HEK293 (cell line): Measurements from ENCODE around the gene ZCWPW1.

Source experiments
- CTCF ChIA-PET: fragments of 350-600 bp; formaldehyde crosslinking; extraction: SDS; loops from one replicate; lab custom pipeline; 2021; ENCODE audit warnings: antibody characterized with exemption; lab: Yijun Ruan, JAX
- POLR2A ChIA-PET: fragments of 300-600 bp; formaldehyde crosslinking; extraction: SDS; loops from one replicate; lab custom pipeline; 2020; ENCODE audit warnings: antibody characterized with exemption, inconsistent platforms; lab: Yijun Ruan, JAX
- H3K27ac ChIP-seq: fragments of 200-500 bp; sonication (Bioruptor generic); 2 replicates; pipeline ENCODE4 v1.5.1; 2014; ENCODE audit warnings: low read depth, low read length, control low read depth, inconsistent platforms; ENCODE audit errors: extremely low read depth
- H3K36me3 ChIP-seq, 2 experiments: fragments of 200-500 bp in 1 of 2; sonication (Bioruptor generic) in 1 of 2; 1 replicate in 1 of 2; 2 replicates in 1 of 2; pipeline ENCODE4 v1.5.1; 2014 to 2017; ENCODE audit warnings: inconsistent platforms in 2 of 2, low read length in 2 of 2; ENCODE audit not compliant: control insufficient read depth in 2 of 2, insufficient read depth in 1 of 2
- H3K4me1 ChIP-seq: fragments of 200-500 bp; sonication (Bioruptor generic); 2 replicates; pipeline ENCODE4 v1.5.1; 2014; ENCODE audit warnings: mild to moderate bottlenecking, low read length, inconsistent platforms; ENCODE audit not compliant: control insufficient read depth, insufficient read depth
- H3K4me3 ChIP-seq: 2 replicates; pipeline ENCODE4 v1.5.1; 2011; ENCODE audit warnings: low read depth, mild to moderate bottlenecking, control low read depth, low read length, moderate library complexity
- H3K9me3 ChIP-seq: fragments of 200-500 bp; sonication (Bioruptor generic); 2 replicates; pipeline ENCODE4 v1.5.1; 2014; ENCODE audit warnings: low read depth, low read length, inconsistent platforms; ENCODE audit not compliant: control insufficient read depth, insufficient read depth
- KLF16 ChIP-seq: fragments of 450-650 bp; formaldehyde crosslinking; IDR thresholded peaks from 2 replicates; pipeline ENCODE4 v1.5.1; 2017; ENCODE audit warnings: missing biosample characterization, missing genetic modification characterization
- MEIS1 ChIP-seq: sonication (generic); formaldehyde crosslinking; IDR thresholded peaks from 2 replicates; pipeline ENCODE4 v1.8.1; 2022; ENCODE audit warnings: missing genetic modification reagents, mild to moderate bottlenecking, borderline replicate concordance
- RBAK ChIP-seq: fragments of 450-650 bp; formaldehyde crosslinking; IDR thresholded peaks from 2 replicates; pipeline ENCODE4 v1.5.1; 2016; ENCODE audit warnings: missing biosample characterization, missing genetic modification characterization
- SCRT2 ChIP-seq: fragments of 450-650 bp; formaldehyde crosslinking; IDR thresholded peaks from 2 replicates; pipeline ENCODE4 v1.5.1; 2016; ENCODE audit warnings: missing biosample characterization, missing genetic modification characterization
- ZBTB17 ChIP-seq: fragments of 450-650 bp; formaldehyde crosslinking; IDR thresholded peaks from 2 replicates; pipeline ENCODE4 v1.5.1; 2016; ENCODE audit warnings: missing biosample characterization, missing genetic modification characterization
- ZBTB21 ChIP-seq: fragments of 450-650 bp; formaldehyde crosslinking; IDR thresholded peaks from 2 replicates; pipeline ENCODE4 v1.5.1; 2017; ENCODE audit warnings: missing biosample characterization, missing genetic modification characterization
- ZFP69B ChIP-seq: fragments of 450-650 bp; formaldehyde crosslinking; IDR thresholded peaks from 2 replicates; pipeline ENCODE4 v1.5.1; 2016; ENCODE audit warnings: missing biosample characterization, missing genetic modification characterization
- ZNF184 ChIP-seq: fragments of 450-650 bp; IDR thresholded peaks from 2 replicates; pipeline ENCODE4 v1.5.1; 2018; ENCODE audit warnings: missing biosample characterization, mild to moderate bottlenecking, missing genetic modification characterization
- ZNF221 ChIP-seq: fragments of 450-650 bp; formaldehyde crosslinking; IDR thresholded peaks from 2 replicates; pipeline ENCODE4 v1.5.1; 2017; ENCODE audit warnings: missing biosample characterization, missing genetic modification characterization, borderline replicate concordance
- ZNF335 ChIP-seq: fragments of 450-650 bp; formaldehyde crosslinking; conservative IDR thresholded peaks from 2 replicates; pipeline ENCODE4 v1.5.1; 2016; ENCODE audit warnings: missing biosample characterization, missing genetic modification characterization
- ZNF354C ChIP-seq: fragments of 450-650 bp; formaldehyde crosslinking; IDR thresholded peaks from 2 replicates; pipeline ENCODE4 v1.5.1; 2016; ENCODE audit warnings: missing biosample characterization, missing genetic modification characterization, low read depth, borderline replicate concordance
- ZNF501 ChIP-seq: fragments of 450-650 bp; formaldehyde crosslinking; IDR thresholded peaks from 2 replicates; pipeline ENCODE4 v1.5.1; 2016; ENCODE audit warnings: missing biosample characterization, missing genetic modification characterization
- ZNF518A ChIP-seq: fragments of 450-650 bp; formaldehyde crosslinking; conservative IDR thresholded peaks from 2 replicates; pipeline ENCODE4 v1.5.1; 2016; ENCODE audit warnings: low read depth, missing biosample characterization, missing genetic modification characterization
- ZNF560 ChIP-seq: fragments of 450-650 bp; formaldehyde crosslinking; IDR thresholded peaks from 2 replicates; pipeline ENCODE4 v1.5.1; 2017; ENCODE audit warnings: missing biosample characterization, missing genetic modification characterization, borderline replicate concordance
- ZNF600 ChIP-seq: fragments of 450-650 bp; formaldehyde crosslinking; IDR thresholded peaks from 2 replicates; pipeline ENCODE4 v1.5.1; 2016; ENCODE audit warnings: missing biosample characterization, missing genetic modification characterization
- ZNF626 ChIP-seq: fragments of 450-650 bp; sonication (Bioruptor Pico); formaldehyde crosslinking; IDR thresholded peaks from 2 replicates; pipeline ENCODE4 v1.5.1; 2018; ENCODE audit warnings: missing biosample characterization, missing genetic modification characterization, inconsistent platforms
- ZNF660 ChIP-seq: fragments of 450-650 bp; IDR thresholded peaks from 2 replicates; pipeline ENCODE4 v1.5.1; 2018; ENCODE audit warnings: missing biosample characterization, mild to moderate bottlenecking, missing genetic modification characterization
- ZNF76 ChIP-seq: fragments of 450-650 bp; formaldehyde crosslinking; IDR thresholded peaks from 2 replicates; pipeline ENCODE4; 2016; ENCODE audit warnings: low read depth, missing biosample characterization, missing genetic modification characterization, borderline replicate concordance
- ZNF776 ChIP-seq: fragments of 450-650 bp; formaldehyde crosslinking; IDR thresholded peaks from 2 replicates; pipeline ENCODE4 v1.5.0; 2017; ENCODE audit warnings: missing biosample characterization, missing genetic modification characterization, borderline replicate concordance
- TF ChIP-seq, protein P1 (sequence below): fragments of 450-650 bp; formaldehyde crosslinking; IDR thresholded peaks from 2 replicates; pipeline ENCODE4 v1.5.1; 2017; ENCODE audit warnings: missing biosample characterization, mild to moderate bottlenecking, missing genetic modification characterization, moderate library complexity
- TF ChIP-seq, protein P2 (sequence below): fragments of 450-650 bp; formaldehyde crosslinking; IDR thresholded peaks from 2 replicates; pipeline ENCODE4; 2016; ENCODE audit warnings: missing biosample characterization, missing genetic modification characterization
- TF ChIP-seq, protein P3 (sequence below): sonication (generic); formaldehyde crosslinking; IDR thresholded peaks from 2 replicates; pipeline ENCODE4 v1.8.1; 2022; ENCODE audit warnings: mild to moderate bottlenecking, moderate library complexity, missing genetic modification reagents
- TF ChIP-seq, protein P4 (sequence below): fragments of 450-650 bp; formaldehyde crosslinking; optimal IDR thresholded peaks from 2 replicates; pipeline ENCODE3; 2016; ENCODE audit warnings: missing biosample characterization, mild to moderate bottlenecking, missing genetic modification characterization

ZCWPW1 gene

DNA sequence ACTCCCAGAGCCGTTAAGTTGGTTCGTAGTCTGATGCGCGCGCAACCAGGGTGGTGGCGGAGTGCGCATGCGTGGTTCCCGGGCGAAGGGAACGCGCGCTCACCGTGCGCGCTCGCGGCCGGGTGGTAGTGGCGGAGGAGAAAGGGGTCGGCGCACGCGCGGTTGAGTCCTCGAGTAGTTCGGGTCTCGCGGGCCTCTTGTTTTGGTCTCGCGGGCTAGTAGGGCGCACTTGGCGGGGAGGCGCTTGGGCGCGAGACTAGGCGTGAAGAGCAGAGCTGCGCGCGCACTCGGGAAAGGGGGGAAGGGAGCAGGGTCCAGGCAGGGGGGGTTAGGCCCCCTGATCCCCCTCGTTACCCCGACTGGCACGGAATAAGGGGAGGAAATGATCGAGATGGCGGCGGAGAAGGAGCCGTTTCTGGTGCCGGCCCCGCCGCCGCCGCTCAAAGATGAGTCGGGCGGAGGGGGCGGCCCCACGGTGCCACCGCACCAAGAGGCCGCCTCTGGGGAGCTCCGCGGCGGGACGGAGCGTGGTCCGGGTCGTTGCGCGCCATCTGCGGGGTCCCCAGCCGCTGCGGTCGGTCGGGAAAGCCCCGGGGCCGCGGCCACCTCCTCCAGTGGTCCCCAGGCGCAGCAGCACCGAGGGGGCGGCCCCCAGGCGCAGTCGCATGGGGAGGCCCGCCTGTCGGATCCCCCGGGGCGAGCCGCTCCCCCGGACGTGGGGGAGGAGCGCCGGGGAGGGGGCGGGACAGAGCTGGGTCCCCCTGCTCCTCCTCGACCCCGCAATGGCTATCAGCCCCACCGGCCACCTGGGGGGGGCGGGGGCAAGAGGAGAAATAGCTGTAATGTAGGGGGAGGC lies 1.4 kb upstream of the ZCWPW1 start, which contains the start of gene MEPCE (continued):
- TF ChIP-seq ZNF184 (tag by site-specific recombination) (0 out of 2 replicates have a peak, but pooled peaks have one; percentile 36), ZBTB17 (no peak; the same call in 1 of the 2 replicates), ZNF626 (tag by site-specific recombination) (no peak), ZNF76 (tag by site-specific recombination) (peak; percentile 28; the same call in 1 of the 2 replicates), ZNF660 (tag by site-specific recombination) (peak; percentile 73; the same call in 1 of the 2 replicates), ZNF335 (tag by site-specific recombination) (peak; percentile 79; the same call in 1 of the 2 replicates)

DNA sequence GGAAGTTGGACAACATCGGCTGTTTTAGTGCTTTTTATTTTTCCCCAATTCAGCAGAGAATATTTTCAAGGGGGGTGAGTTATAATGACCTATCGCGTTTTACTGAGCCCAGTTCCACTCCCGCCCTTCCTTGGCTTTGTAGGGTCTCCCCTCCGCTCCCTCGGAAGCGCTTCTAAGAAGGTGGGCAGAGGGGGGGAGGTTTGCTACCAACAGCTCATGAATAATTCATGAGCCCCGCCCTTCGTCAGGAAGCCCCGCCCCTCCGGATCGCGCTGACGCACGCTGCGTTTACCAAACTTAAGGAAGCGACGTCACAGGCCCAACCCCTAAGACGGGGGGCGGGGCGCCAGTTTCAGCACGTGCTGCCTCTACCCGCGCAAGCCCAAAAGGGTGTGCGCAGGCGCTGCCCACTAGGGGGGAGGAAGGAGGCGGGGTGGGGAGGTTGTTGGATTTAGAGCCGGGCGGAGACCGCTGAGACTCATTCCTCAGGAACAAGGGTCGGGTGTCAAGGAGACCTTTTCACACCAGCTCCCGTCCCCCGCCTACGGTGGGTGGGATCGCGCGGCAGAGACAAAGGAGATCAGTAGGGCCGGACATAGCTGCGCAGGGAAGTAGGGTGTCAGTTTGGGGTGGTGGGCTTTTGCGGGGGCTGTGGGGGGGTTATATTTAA lies 599 bp upstream of the ZCWPW1 start:
- H3K4me3 ChIP-seq = peak overlapping the region; percentile 83
- H3K36me3 ChIP-seq = peaks cover 0 to 37% of the 10 kb centered on the region in 2 experiments; a peak in 1 of 3 replicates
- no peaks in the 10 kb centered on the region for H3K9me3 ChIP-seq
- CTCF ChIA-PET = interaction anchor here (0.6 to 1.4 kb wide), 4 partner anchors 21 to 296 kb away, joined by 3 to 5 read pairs (median 3); partner anchors contain the start of gene POP7
- peaks cover 4% of the 10 kb centered on the region for H3K4me1 ChIP-seq
- H3K27ac ChIP-seq = peak overlapping the region; percentile 97
- POLR2A ChIA-PET = interaction anchor here (0.5 to 3.3 kb wide), 53 partner anchors 8 to 1073 kb away, joined by 3 to 39 read pairs (median 5); partner anchors contain the start of genes AGFG2, AP4M1, EPHB4 and FBXO24
- no peak for TF ChIP-seq ZNF354C
- peak; percentile 35; the same call in 1 of the 2 replicates for TF ChIP-seq ZNF600 (tag by site-specific recombination)
- peak; percentile 76 for TF ChIP-seq ZFP69B
- TF ChIP-seq, protein P1, sequence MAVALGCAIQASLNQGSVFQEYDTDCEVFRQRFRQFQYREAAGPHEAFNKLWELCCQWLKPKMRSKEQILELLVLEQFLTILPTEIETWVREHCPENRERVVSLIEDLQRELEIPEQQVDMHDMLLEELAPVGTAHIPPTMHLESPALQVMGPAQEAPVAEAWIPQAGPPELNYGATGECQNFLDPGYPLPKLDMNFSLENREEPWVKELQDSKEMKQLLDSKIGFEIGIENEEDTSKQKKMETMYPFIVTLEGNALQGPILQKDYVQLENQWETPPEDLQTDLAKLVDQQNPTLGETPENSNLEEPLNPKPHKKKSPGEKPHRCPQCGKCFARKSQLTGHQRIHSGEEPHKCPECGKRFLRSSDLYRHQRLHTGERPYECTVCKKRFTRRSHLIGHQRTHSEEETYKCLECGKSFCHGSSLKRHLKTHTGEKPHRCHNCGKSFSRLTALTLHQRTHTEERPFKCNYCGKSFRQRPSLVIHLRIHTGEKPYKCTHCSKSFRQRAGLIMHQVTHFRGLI = peak; percentile 58; the same call in 1 of the 2 replicates
- no peak for TF ChIP-seq MEIS1 (CRISPR knock-in tag)
- TF ChIP-seq ZNF518A (tag by site-specific recombination) = 0 out of 2 replicates have a peak, but pooled peaks have one; percentile 10
- TF ChIP-seq KLF16 = peak; percentile 55; the same call in 1 of the 2 replicates
- peak; percentile 90; the same call in 1 of the 2 replicates for TF ChIP-seq ZNF221 (tag by site-specific recombination)
- TF ChIP-seq ZNF776 (tag by site-specific recombination) = no peak
- peak; percentile 11; the same call in 1 of the 2 replicates for TF ChIP-seq ZNF501 (tag by site-specific recombination)
- TF ChIP-seq, protein P2, sequence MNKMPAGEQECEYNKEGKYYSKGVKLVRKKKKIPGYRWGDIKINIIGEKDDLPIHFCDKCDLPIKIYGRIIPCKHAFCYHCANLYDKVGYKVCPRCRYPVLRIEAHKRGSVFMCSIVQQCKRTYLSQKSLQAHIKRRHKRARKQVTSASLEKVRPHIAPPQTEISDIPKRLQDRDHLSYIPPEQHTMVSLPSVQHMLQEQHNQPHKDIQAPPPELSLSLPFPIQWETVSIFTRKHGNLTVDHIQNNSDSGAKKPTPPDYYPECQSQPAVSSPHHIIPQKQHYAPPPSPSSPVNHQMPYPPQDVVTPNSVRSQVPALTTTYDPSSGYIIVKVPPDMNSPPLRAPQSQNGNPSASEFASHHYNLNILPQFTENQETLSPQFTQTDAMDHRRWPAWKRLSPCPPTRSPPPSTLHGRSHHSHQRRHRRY (tag by site-specific recombination) = no peak; the same call in 1 of the 2 replicates
- peak; percentile 98 for TF ChIP-seq ZBTB21 (tag by site-specific recombination)
- TF ChIP-seq, protein P3, sequence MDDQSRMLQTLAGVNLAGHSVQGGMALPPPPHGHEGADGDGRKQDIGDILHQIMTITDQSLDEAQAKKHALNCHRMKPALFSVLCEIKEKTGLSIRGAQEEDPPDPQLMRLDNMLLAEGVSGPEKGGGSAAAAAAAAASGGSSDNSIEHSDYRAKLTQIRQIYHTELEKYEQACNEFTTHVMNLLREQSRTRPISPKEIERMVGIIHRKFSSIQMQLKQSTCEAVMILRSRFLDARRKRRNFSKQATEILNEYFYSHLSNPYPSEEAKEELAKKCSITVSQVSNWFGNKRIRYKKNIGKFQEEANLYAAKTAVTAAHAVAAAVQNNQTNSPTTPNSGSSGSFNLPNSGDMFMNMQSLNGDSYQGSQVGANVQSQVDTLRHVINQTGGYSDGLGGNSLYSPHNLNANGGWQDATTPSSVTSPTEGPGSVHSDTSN (CRISPR knock-in tag) = peak; percentile 66; the same call in 1 of the 2 replicates
- TF ChIP-seq RBAK = no peak
- TF ChIP-seq ZNF660 (tag by site-specific recombination) = peak; percentile 48
- no peak for TF ChIP-seq ZNF560
- 0 out of 2 replicates have a peak, but pooled peaks have one; percentile 9 for TF ChIP-seq SCRT2 (tag by site-specific recombination)
- TF ChIP-seq, protein P4, sequence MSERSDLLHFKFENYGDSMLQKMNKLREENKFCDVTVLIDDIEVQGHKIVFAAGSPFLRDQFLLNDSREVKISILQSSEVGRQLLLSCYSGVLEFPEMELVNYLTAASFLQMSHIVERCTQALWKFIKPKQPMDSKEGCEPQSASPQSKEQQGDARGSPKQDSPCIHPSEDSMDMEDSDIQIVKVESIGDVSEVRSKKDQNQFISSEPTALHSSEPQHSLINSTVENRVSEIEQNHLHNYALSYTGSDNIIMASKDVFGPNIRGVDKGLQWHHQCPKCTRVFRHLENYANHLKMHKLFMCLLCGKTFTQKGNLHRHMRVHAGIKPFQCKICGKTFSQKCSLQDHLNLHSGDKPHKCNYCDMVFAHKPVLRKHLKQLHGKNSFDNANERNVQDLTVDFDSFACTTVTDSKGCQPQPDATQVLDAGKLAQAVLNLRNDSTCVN (tag by site-specific recombination) = no peak
